Measurements from ENCODE around the gene ASCL5. TPM values are rescaled to one million over a fixed set of nuclear protein-coding genes. Genes with fewer than 3 reads are reported as not detected.

The ASCL5 gene
- total RNA-seq, 4 donors from 2014 or later, result not detected

DNA sequence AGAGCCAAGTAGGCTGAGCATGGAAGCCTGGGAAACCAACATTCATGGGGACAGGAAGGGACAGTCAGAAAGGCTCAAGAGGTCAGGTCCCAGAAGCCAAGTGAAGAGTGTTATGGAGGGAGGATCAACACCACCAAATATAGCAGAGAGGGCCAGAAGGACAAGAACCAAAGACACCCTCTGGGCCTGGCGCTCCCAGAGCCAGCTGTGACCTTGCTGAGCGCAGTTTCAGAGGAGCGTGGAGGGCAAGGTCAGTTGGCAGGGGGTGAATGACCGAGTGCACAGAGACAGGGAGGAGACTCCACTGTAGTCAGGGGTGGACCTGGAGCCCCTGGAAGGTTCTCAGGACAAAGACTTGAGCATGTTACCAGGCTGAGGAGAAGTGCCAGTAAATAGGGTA, 4.4 kb upstream of the ASCL5 start:
- Histone ChIP-seq H3K27ac (replicated peaks in 1 of 4) (no peak overlapping the region), H3K9me3 (no peaks in the 10 kb centered on the region), H3K4me3 (no peak overlapping the region), H3K27me3 (no peaks in the 10 kb centered on the region), H3K4me1 (peaks cover 0 to 3% (median 2%) of the 10 kb centered on the region in 4 donors), H3K36me3 (peaks cover 8 to 28% (median 21%) of the 10 kb centered on the region in 4 donors)
- TF ChIP-seq POLR2A (IDR thresholded peaks at IDR 0.05; ENCODE audit: low read depth), result no peak
- no peak for TF ChIP-seq EP300 (IDR thresholded peaks at IDR 0.05)
- TF ChIP-seq, protein P1, sequence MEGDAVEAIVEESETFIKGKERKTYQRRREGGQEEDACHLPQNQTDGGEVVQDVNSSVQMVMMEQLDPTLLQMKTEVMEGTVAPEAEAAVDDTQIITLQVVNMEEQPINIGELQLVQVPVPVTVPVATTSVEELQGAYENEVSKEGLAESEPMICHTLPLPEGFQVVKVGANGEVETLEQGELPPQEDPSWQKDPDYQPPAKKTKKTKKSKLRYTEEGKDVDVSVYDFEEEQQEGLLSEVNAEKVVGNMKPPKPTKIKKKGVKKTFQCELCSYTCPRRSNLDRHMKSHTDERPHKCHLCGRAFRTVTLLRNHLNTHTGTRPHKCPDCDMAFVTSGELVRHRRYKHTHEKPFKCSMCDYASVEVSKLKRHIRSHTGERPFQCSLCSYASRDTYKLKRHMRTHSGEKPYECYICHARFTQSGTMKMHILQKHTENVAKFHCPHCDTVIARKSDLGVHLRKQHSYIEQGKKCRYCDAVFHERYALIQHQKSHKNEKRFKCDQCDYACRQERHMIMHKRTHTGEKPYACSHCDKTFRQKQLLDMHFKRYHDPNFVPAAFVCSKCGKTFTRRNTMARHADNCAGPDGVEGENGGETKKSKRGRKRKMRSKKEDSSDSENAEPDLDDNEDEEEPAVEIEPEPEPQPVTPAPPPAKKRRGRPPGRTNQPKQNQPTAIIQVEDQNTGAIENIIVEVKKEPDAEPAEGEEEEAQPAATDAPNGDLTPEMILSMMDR (IDR thresholded peaks at IDR 0.05), result no peak
- no peak for TF ChIP-seq POLR2AphosphoS5 (IDR thresholded peaks at IDR 0.05)
- DNase-seq (ENCODE audit: extremely low spot score), result no peak
- 82% methylated on average over 4 of the region's 4 CpGs for WGBS
- intact Hi-C loops (cut with DNase I), result no loop called here

DNA sequence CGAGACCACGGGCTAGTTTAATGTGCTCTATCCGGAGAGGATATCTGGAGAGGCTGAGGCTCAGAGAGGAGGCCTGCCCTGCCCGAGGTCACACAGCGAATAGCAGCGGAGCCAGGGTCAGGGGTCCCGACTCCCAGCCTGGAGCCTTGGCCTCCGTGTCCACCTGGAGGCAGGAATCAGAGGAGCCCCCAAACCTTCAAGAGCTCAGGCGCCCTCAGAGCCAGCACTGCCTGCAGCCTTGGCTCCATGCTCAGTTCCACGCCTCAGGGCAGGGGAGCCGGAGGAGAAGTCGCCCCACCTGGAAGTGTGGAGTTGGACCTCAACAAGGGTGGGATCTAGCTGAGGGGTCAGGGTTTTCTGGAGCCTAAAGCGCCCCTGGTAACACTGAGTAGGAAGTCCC, 2.0 kb upstream of the ASCL5 start:
- peaks cover 0 to 3% (median under 1%) of the 10 kb centered on the region in 4 donors for H3K36me3 ChIP-seq
- TF ChIP-seq EP300 (IDR thresholded peaks at IDR 0.05) (no peak), POLR2AphosphoS5 (IDR thresholded peaks at IDR 0.05) (no peak), POLR2A (IDR thresholded peaks at IDR 0.05; ENCODE audit: low read depth) (no peak)
- TF ChIP-seq, protein P1 (IDR thresholded peaks at IDR 0.05), result no peak
- no peak overlapping the region for H3K4me3 ChIP-seq
- H3K9me3 ChIP-seq, result no peaks in the 10 kb centered on the region
- DNase-seq (ENCODE audit: extremely low spot score), result no peak
- intact Hi-C loops (cut with DNase I), result no loop called here
- H3K4me1 ChIP-seq, result peaks cover 0 to 12% (median 11%) of the 10 kb centered on the region in 4 donors
- no peaks in the 10 kb centered on the region for H3K27me3 ChIP-seq
- WGBS, result 97% methylated on average over 7 of the region's 13 CpGs
- H3K27ac ChIP-seq (replicated peaks in 1 of 4), result no peak overlapping the region

DNA sequence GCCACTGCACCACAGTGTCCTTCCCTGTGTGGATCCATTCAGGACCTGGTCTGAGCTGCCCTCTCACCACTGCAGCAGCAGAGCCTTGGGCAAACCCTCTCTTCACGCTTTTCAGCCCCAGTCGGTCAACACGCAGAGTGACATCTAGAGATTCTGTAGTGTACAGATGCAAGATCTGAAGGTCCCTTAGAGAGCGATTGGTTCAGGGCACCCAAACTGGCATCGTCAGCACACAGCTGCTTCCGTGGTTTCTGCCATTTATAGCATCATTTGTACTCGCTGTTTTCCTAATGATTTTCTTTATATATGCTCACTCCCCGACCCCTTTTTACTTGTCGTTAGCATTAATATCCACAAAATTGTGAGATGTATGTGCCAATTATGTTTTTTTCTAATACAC, 1.5 kb upstream of the ASCL5 start:
- WGBS, result 93% methylated on average over 9 of the region's 9 CpGs
- intact Hi-C loops (cut with DNase I), result no loop called here
- DNase-seq (ENCODE audit: extremely low spot score), result no peak
- TF ChIP-seq EP300 (IDR thresholded peaks at IDR 0.05) (no peak), POLR2AphosphoS5 (IDR thresholded peaks at IDR 0.05) (no peak), POLR2A (IDR thresholded peaks at IDR 0.05; ENCODE audit: low read depth) (no peak)
- TF ChIP-seq, protein P1 (IDR thresholded peaks at IDR 0.05), result no peak
- Histone ChIP-seq H3K36me3 (no peaks in the 10 kb centered on the region), H3K4me3 (no peak overlapping the region), H3K27me3 (peaks cover 0 to 2% (median 0%) of the 10 kb centered on the region in 4 donors), H3K27ac (replicated peaks in 1 of 4) (no peak overlapping the region), H3K4me1 (peaks cover 0 to 12% (median 11%) of the 10 kb centered on the region in 4 donors), H3K9me3 (no peaks in the 10 kb centered on the region)

GRCh38 chr1:201127755-201128455, 921 bp upstream of the ASCL5 start:
- Histone ChIP-seq H3K4me1 (peaks cover 0 to 12% (median 11%) of the 10 kb centered on the region in 4 donors), H3K4me3 (no peak overlapping the region), H3K36me3 (no peaks in the 10 kb centered on the region), H3K27ac (replicated peaks in 1 of 4) (no peak overlapping the region), H3K9me3 (no peaks in the 10 kb centered on the region), H3K27me3 (peaks cover 0 to 8% (median 0%) of the 10 kb centered on the region in 4 donors)
- TF ChIP-seq POLR2A (IDR thresholded peaks at IDR 0.05; ENCODE audit: low read depth), result no peak
- TF ChIP-seq, protein P1 (IDR thresholded peaks at IDR 0.05), result no peak
- no peak for TF ChIP-seq EP300 (IDR thresholded peaks at IDR 0.05)
- no peak for TF ChIP-seq POLR2AphosphoS5 (IDR thresholded peaks at IDR 0.05)
- 96% methylated on average over 13 of the region's 17 CpGs for WGBS
- DNase-seq (ENCODE audit: extremely low spot score), result no peak
- intact Hi-C loops (cut with DNase I), result no loop called here

Measured in esophagus muscularis mucosa (tissue), 4 donors.